Ramos (cell line): ENCODE measurements around the gene ETF1.

Experiments used
- in situ Hi-C: fragments of 300-500 bp; cut with MboI; formaldehyde crosslinking; loops from one replicate; pipeline ENCODE4 v1.14.3; 2022; ENCODE audit warnings: low sequenced_read_pairs; ENCODE audit not compliant: unreplicated experiment

ETF1 gene

GRCh38 chr5:138542956-138543729 is at the start of gene ETF1:
Gene ETF1, minus strand, starts transcription at chr5:138543236. Its CDS starts 318 bp downstream, at chr5:138542918.
- in situ Hi-C loops: no loop called here

GRCh38 chr5:138588013-138588788 is 45.2 kb upstream of the ETF1 start:
- in situ Hi-C loops: no loop called here

GRCh38 chr5:138585157-138585556 is 42.1 kb upstream of the ETF1 start:
- in situ Hi-C loops: no loop called here

DNA sequence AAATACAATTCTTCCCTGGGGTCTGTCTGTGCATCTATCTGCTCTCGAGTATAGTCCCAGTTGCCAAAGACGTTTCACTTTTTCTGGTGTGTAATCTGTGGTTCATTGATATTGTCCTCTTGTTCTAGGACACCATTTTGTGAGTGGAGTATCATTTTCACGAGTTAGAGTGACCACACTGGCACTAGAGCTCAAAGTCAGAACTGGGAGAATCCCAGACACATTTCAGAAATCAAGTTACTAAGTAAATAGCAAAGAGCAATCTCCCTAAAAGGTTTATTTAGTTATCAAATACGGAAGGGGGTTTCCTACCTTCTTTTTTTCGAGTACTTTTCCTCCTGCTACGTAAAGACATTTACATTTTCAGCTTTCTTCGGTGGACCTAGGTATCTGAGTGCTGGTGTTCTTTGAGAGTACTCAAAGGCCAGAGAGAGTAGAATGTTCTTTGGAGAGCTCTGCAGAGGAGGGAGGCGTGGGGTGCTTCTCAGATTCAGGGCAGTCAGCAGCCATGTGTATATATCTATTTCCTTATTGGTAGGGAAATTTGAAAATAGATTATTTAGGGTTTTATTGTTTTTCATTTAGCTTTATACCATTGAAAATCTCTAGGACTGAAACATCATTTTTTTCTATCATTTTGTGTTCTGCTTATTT is 41.1 kb upstream of the ETF1 start:
- in situ Hi-C loops: no loop called here

GRCh38 chr5:138582959-138583358 is 39.9 kb upstream of the ETF1 start:
- in situ Hi-C loops: no loop called here

DNA sequence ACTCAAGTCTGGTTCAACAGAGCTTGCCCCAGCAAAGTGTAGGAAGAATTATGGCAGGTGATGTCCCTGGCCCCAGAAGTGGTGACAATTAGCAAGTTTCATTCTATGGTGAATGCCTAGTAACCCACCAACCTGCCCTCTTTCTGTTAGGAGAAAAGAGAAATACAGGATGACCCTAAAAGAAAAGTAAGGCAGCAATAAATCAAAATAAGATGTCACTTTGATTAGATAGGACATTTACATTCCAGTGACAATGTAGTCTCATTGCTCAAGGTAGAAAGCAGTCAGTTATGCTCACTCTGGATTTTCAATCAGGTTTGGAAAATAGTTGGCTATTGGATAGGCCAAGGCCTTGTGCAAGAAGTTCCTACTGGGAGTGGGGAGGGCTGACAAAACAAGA is 37.7 kb upstream of the ETF1 start:
- in situ Hi-C loops: no loop called here

GRCh38 chr5:138580001-138580400 is 37.0 kb upstream of the ETF1 start:
- in situ Hi-C loops: no loop called here

GRCh38 chr5:138579517-138579863 is 36.5 kb upstream of the ETF1 start:
- in situ Hi-C loops: no loop called here

GRCh38 chr5:138577452-138577851 is 34.4 kb upstream of the ETF1 start:
- in situ Hi-C loops: no loop called here

GRCh38 chr5:138575194-138576015 is 32.4 kb upstream of the ETF1 start, which contains the start of gene HSPA9:
Gene HSPA9, minus strand, starts transcription at chr5:138575401. Its CDS starts 83 bp downstream, at chr5:138575318.
- in situ Hi-C loops: no loop called here

DNA sequence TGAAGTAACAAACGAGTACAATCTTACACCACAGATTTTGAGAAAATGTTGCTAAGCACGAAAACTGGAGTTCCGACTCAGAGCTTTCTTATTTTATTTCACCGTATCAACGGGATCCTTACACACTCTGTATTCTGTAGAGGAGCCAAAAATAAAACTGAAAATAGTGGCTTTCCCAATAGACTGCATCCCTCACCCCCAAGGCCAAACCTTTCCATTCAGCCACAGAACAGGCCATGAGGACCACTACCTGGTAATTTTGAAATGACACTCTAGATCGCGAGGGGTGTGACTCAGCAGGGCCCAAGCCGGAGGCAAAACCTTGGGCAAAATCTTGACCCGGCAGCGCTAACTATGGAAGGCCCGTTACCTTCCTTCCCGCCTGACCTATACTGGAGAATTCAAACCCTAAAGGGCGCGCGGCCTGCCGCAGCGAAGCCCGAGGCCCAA is 31.7 kb upstream of the ETF1 start:
- in situ Hi-C loops: no loop called here

DNA sequence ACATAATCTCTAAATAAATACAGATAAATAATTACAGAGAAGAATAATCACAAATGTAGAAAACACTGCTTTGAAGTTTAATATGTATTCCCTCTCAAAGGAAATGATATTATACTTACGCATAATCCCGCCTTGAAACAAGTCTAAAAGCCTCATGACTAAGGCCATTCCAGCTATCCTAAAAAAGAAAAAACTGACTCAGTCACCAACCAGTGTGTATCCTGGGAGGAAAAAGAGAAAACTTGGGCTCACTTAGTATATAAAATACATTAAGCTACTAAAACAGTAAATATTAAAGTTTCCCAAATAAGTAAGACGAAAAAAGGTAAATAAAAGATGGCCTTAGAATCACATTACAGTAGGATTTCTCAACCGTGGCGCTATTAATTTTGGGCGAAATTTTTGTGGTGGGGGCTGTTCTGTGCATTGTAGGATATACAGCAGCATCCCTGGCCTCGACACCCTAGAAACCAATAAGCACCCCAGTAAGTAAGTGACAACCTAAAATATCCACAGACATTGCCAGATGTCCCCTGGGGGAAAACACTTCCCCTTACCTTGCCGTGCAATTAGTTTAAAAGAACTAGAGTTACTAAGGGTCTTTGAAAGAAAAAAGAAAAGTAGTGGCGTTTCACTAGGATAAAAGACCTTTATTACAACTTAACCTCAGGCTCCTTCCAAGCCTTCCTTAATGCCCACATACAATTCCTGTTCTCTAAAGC is 31.1 kb upstream of the ETF1 start:
- in situ Hi-C loops: no loop called here

GRCh38 chr5:138573223-138573622 is 30.2 kb upstream of the ETF1 start:
- in situ Hi-C loops: no loop called here

- in situ Hi-C loops: no loop called here
These were observed 27.8 kb upstream of the ETF1 start for GRCh38 chr5:138570871-138571270.

DNA sequence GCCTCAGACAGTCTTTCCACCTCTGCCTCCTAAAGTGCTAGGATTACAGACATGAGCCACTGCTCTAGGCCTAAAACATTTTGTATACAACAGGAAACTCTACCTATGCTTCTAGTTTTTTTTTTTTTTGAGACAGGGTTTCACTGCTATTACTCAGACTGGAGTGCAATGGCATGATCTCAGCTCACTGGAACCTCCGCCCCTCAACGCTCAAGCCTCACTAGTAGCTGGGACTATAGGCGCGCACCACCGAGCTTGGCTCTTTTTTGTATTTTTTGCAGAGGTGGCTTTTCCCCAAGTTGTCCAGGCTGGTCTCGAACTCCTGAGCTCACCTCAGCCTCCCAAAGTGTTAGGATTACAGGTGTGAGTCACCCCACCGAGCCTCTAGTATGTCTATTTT is 26.7 kb upstream of the ETF1 start:
- in situ Hi-C loops: no loop called here

GRCh38 chr5:138568061-138568824 is 25.2 kb upstream of the ETF1 start:
- in situ Hi-C loops: no loop called here

GRCh38 chr5:138566792-138567191 is 23.8 kb upstream of the ETF1 start:
- in situ Hi-C loops: no loop called here

DNA sequence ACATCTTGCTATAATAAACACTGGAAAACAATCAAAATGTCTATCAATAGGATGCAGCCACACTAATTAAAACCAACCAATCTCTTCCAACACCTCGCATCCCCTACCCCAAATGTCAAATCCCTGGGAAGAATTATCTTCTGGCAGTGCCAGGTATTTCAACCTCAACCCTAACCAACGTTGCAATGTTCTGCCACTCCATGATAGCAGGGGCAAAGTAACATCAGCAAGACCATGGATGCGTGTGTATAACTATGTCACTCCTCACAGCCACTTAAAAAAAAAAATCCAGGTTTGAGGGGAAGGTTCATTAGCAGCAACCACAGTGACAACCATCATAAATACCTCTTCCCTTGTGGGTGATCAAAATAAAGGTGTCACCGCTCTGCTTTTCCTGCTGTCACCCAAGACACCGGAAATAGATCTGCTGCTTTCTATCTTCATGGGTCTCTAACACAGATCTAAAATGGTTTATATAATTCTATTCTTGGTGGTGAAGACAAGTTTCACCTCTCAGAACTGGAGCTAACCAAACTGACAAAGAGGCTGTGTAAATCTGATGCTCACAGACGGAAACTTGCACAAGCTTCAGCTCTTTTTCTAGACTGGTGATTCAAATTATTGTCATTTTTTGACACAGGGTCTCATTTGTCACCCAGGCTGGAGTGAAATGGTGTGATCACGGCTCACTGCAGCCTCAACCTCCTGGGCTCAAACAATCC is 22.2 kb upstream of the ETF1 start:
- in situ Hi-C loops: no loop called here
